H1 (cell line): ENCODE results near the gene KIF22. TPM values are rescaled to one million over a fixed set of nuclear protein-coding genes. Genes with fewer than 3 reads are reported as not detected.
"Not testable (repeated sequence)": the region's sequence is repeated elsewhere in the genome, so short reads cannot be mapped to it uniquely, and the experiment has no call there.

ENCODE experiments used
- CTCF ChIA-PET: fragments of 300-600 bp; sonication (Branson Sonifier 250); formaldehyde crosslinking; loops from one replicate; lab custom pipeline; 2021; ENCODE audit not compliant: partially characterized antibody; lab: Charles Lee
- POLR2A ChIA-PET: fragments of 300-600 bp; sonication (Branson Sonifier 250); formaldehyde crosslinking; loops from one replicate; lab custom pipeline; 2021; ENCODE audit warnings: inconsistent platforms; ENCODE audit not compliant: partially characterized antibody; lab: Charles Lee
- DNase-seq, 2 experiments: peaks; one replicate each; pipeline versions ENCODE4 v3.0.0 to v3.0.0-alpha.2; 2010 to 2022; ENCODE audit warnings: low spot score in 2 of 2, low read depth in 1 of 2, mixed read lengths in 1 of 2
- FAIRE-seq: peaks from 2 replicates; lab custom pipeline; 2011; peaks lifted over from hg19 to GRCh38; lab: Jason Lieb, UNC
- H2AFZ ChIP-seq: 2 replicates; pipeline ENCODE4 v1.8.1; 2012; ENCODE audit warnings: low read length, inconsistent platforms
- H2AK5ac ChIP-seq: 2 replicates; pipeline ENCODE4 v1.6.1; 2013; ENCODE audit warnings: low read depth, low read length
- H2BK120ac ChIP-seq: replicated peaks from 2 replicates; pipeline ENCODE3; 2013; ENCODE audit warnings: low read depth, low read length, inconsistent platforms
- H2BK12ac ChIP-seq: 2 replicates; pipeline ENCODE4 v1.6.1; 2013; ENCODE audit warnings: low read depth, low read length
- H2BK15ac ChIP-seq: 2 replicates; pipeline ENCODE4 v1.6.1; 2013; ENCODE audit warnings: low read length
- H2BK20ac ChIP-seq: 2 replicates; pipeline ENCODE4 v1.6.1; 2013; ENCODE audit warnings: low read length
- H2BK5ac ChIP-seq: 2 replicates; pipeline ENCODE4 v1.6.1; 2013; ENCODE audit warnings: low read depth, low read length
- H3K14ac ChIP-seq: 2 replicates; pipeline ENCODE4 v1.6.1; 2013; ENCODE audit warnings: inconsistent platforms; ENCODE audit not compliant: insufficient read length
- H3K18ac ChIP-seq: 2 replicates; pipeline ENCODE4 v1.6.1; 2013; ENCODE audit warnings: low read length; ENCODE audit errors: extremely low read depth
- H3K23ac ChIP-seq: 2 replicates; pipeline ENCODE4 v1.6.1; 2013; ENCODE audit warnings: inconsistent platforms; ENCODE audit not compliant: insufficient read length
- H3K23me2 ChIP-seq: 2 replicates; pipeline ENCODE4 v1.6.1; 2013; ENCODE audit warnings: low read depth, low read length
- H3K27ac ChIP-seq: 2 replicates; pipeline ENCODE4 v1.6.1; 2011; ENCODE audit warnings: low read depth, low read length, inconsistent platforms
- H3K27me3 ChIP-seq, 4 experiments: replicated peaks in 1 of 4; 1 replicate in 1 of 4; 2 replicates in 3 of 4; pipeline versions ENCODE4 v1.6.1 to v1.8.1; 2011 to 2013; ENCODE audit warnings: low read length in 3 of 4, mild to moderate bottlenecking in 3 of 4, inconsistent platforms in 2 of 4, mixed read lengths in 2 of 4, moderate library complexity in 1 of 4; ENCODE audit not compliant: control insufficient read depth in 3 of 4, insufficient read depth in 3 of 4; ENCODE audit errors: extremely low read depth in 1 of 4
- H3K36me3 ChIP-seq, 4 experiments: 2 replicates each; pipeline versions ENCODE4 v1.6.1 to v1.8.1; 2011 to 2013; ENCODE audit warnings: mild to moderate bottlenecking in 4 of 4, low read length in 3 of 4, moderate library complexity in 2 of 4, control low read depth in 1 of 4, inconsistent platforms in 1 of 4; ENCODE audit not compliant: insufficient read depth in 4 of 4, control insufficient read depth in 2 of 4
- H3K4ac ChIP-seq: replicated peaks from 2 replicates; pipeline ENCODE3; 2013; ENCODE audit warnings: low read length, low read depth, mixed read lengths, inconsistent platforms; ENCODE audit not compliant: insufficient read length
- H3K4me1 ChIP-seq, 4 experiments: replicated peaks in 1 of 4; 1 replicate in 1 of 4; 2 replicates in 3 of 4; pipeline versions ENCODE4 v1.6.1 to v1.8.1; 2011 to 2013; ENCODE audit warnings: low read length in 3 of 4, inconsistent platforms in 2 of 4, mixed read lengths in 1 of 4; ENCODE audit not compliant: insufficient read depth in 4 of 4, control insufficient read depth in 3 of 4
- H3K4me2 ChIP-seq, 2 experiments: 2 replicates each; pipeline versions ENCODE4 v1.6.1 to v1.8.1; 2011 to 2013; ENCODE audit warnings: low read depth in 2 of 2, low read length in 2 of 2, control low read depth in 1 of 2, inconsistent platforms in 1 of 2, mild to moderate bottlenecking in 1 of 2; ENCODE audit not compliant: insufficient read depth in 1 of 2
- H3K4me3 ChIP-seq, 4 experiments: fragments of 200-600, 300-600 bp in 1 of 4; sonication (generic), shearing (Covaris generic), sonication (Bioruptor Twin) in 1 of 4; 2 replicates each; pipeline versions ENCODE4 v1.5.1 to v1.8.1; 2011 to 2016; ENCODE audit warnings: low read length in 4 of 4, low read depth in 3 of 4, control low read depth in 2 of 4, inconsistent platforms in 2 of 4, mild to moderate bottlenecking in 2 of 4, mixed read lengths in 1 of 4, moderate library complexity in 1 of 4; ENCODE audit not compliant: insufficient read depth in 2 of 4; ENCODE audit errors: extremely low read depth in 1 of 4
- H3K56ac ChIP-seq: replicated peaks from 2 replicates; pipeline ENCODE3; 2013; ENCODE audit warnings: low read depth, mild to moderate bottlenecking, mixed read lengths, low read length, inconsistent platforms; ENCODE audit not compliant: insufficient read length
- H3K79me1 ChIP-seq: 2 replicates; pipeline ENCODE4 v1.6.1; 2013; ENCODE audit warnings: low read depth, low read length, control low read depth
- H3K79me2 ChIP-seq, 2 experiments: 2 replicates each; pipeline versions ENCODE4 v1.6.1 to v1.8.1; 2012 to 2013; ENCODE audit warnings: low read length in 2 of 2, mild to moderate bottlenecking in 2 of 2, inconsistent platforms in 1 of 2; ENCODE audit not compliant: insufficient read depth in 2 of 2, control insufficient read depth in 1 of 2
- H3K9ac ChIP-seq, 4 experiments: replicated peaks in 1 of 4; 1 replicate in 1 of 4; 2 replicates in 3 of 4; pipeline versions ENCODE4 v1.6.1 to v1.8.1; 2011 to 2013; ENCODE audit warnings: low read depth in 3 of 4, low read length in 3 of 4, control low read depth in 2 of 4, mild to moderate bottlenecking in 2 of 4, moderate library complexity in 2 of 4, inconsistent platforms in 1 of 4; ENCODE audit errors: extremely low read depth in 1 of 4
- H3K9me3 ChIP-seq, 2 experiments: 2 replicates each; pipeline versions ENCODE4 v1.6.1 to v1.8.1; 2012 to 2013; ENCODE audit warnings: mild to moderate bottlenecking in 2 of 2, moderate library complexity in 2 of 2, control low read depth in 1 of 2, inconsistent platforms in 1 of 2, low read depth in 1 of 2, low read length in 1 of 2, mixed read lengths in 1 of 2; ENCODE audit not compliant: insufficient read depth in 2 of 2
- H4K20me1 ChIP-seq, 2 experiments: replicated peaks in 1 of 2; 2 replicates each; pipeline versions ENCODE3 to v1.8.1; 2011 to 2013; ENCODE audit warnings: inconsistent platforms in 2 of 2, low read length in 2 of 2, mild to moderate bottlenecking in 1 of 2; ENCODE audit not compliant: insufficient read depth in 2 of 2, control insufficient read depth in 1 of 2
- H4K5ac ChIP-seq: 2 replicates; pipeline ENCODE4 v1.6.1; 2013; ENCODE audit warnings: low read length, low read depth, mixed read lengths, inconsistent platforms; ENCODE audit not compliant: insufficient read length
- H4K8ac ChIP-seq: 2 replicates; pipeline ENCODE4 v1.8.0; 2013; ENCODE audit warnings: mild to moderate bottlenecking, moderate library complexity, low read length, inconsistent platforms; ENCODE audit not compliant: insufficient read depth; ENCODE audit errors: extremely low read depth
- H4K91ac ChIP-seq: replicated peaks from 2 replicates; pipeline ENCODE3; 2013; ENCODE audit warnings: low read length, mixed read lengths, inconsistent platforms; ENCODE audit not compliant: insufficient read length
- WGBS, 2 experiments: shearing (Covaris generic) in 1 of 2; methylation state at CpG; one replicate each; pipeline versions ENCODE4 v1.1.6 to v1.1.7; 2013 to 2015; ENCODE audit warnings: low lambda C conversion rate in 2 of 2, mixed read lengths in 2 of 2, inconsistent platforms in 1 of 2, low coverage in 1 of 2, missing lambda C conversion rate in 1 of 2; ENCODE audit not compliant: insufficient replicate concordance in 2 of 2, insufficient coverage in 1 of 2, insufficient read length in 1 of 2; ENCODE audit errors: extremely low coverage in 1 of 2, missing lambda C conversion rate in 1 of 2; 5-methylcytosine and 5-hydroxymethylcytosine counted together
- polyA plus RNA-seq, 7 experiments: library from polyadenylated mRNA; depleted of rRNA in 3 of 7; stranded (reverse) in 5 of 7; unstranded in 2 of 7; fragments of >200 nt in 5 of 7; fragments of 200-250 nt in 2 of 7; gene quantifications; 1 replicate in 5 of 7; 2 replicates in 1 of 7; 4 replicates in 1 of 7; pipeline versions ENCODE4 v1.2.1 to v1.2.3, GENCODE V29; 2011 to 2013; ENCODE audit warnings: missing spikeins in 2 of 7, mixed read lengths in 2 of 7
- total RNA-seq: library from RNA; stranded (reverse); fragmentation: NEBNext Ultra II Directional; extraction: Animal tissue kit (Norgen Biotek cat#: 25700); gene quantifications from 2 replicates; pipeline ENCODE4 v1.2.1, GENCODE V29; 2021

Gene KIF22
- total and polyA plus RNA-seq, 2 of the 8 experiments (the other 6 are each of a cell fraction or from before 2014, with no cell fraction given) = 139 to 142 TPM

GRCh38 chr16:29757086-29757485 is 33.5 kb upstream of the KIF22 start:
- not testable (repeated sequence) for H3K27me3 ChIP-seq, H3K4me3 ChIP-seq, H2BK20ac ChIP-seq, H2BK12ac ChIP-seq, H2BK120ac ChIP-seq, H3K27ac ChIP-seq, H3K9ac ChIP-seq, H3K4ac ChIP-seq, H3K79me2 ChIP-seq, H3K14ac ChIP-seq, H3K23ac ChIP-seq, H4K91ac ChIP-seq, H4K20me1 ChIP-seq, H4K8ac ChIP-seq, DNase-seq, H2BK5ac ChIP-seq, H3K4me1 ChIP-seq, H2AK5ac ChIP-seq, H3K4me2 ChIP-seq, FAIRE-seq, H3K9me3 ChIP-seq, H3K23me2 ChIP-seq, H4K5ac ChIP-seq, H3K36me3 ChIP-seq, H2AFZ ChIP-seq, H3K79me1 ChIP-seq, H3K18ac ChIP-seq, H2BK15ac ChIP-seq, H3K56ac ChIP-seq
- ChIA-PET POLR2A (interaction anchor here (0.6 to 1.7 kb wide), 9 partner anchors 8 to 47 kb away, joined by 3 to 5 read pairs (median 4); partner anchors contain the start of genes C16orf54 and KIF22), CTCF (interaction anchor here (0.6 to 7.0 kb wide), 8 partner anchors 11 to 98 kb away, joined by 3 to 29 read pairs (median 4); no protein-coding TSS in a partner anchor)
- WGBS, 2 experiments = 88% methylated on average over 8 of the region's 8 CpGs; no CpG with 5 or more reads in 1 of the 2 experiments
